ENCODE results near the gene PRKCA. TPM values are rescaled to one million over a fixed set of nuclear protein-coding genes. Genes with fewer than 3 reads are reported as not detected.

The PRKCA gene
- total and polyA plus RNA-seq, 4 experiments from 2014 or later, result 1.1 to 107 (median 56.1) TPM

DNA sequence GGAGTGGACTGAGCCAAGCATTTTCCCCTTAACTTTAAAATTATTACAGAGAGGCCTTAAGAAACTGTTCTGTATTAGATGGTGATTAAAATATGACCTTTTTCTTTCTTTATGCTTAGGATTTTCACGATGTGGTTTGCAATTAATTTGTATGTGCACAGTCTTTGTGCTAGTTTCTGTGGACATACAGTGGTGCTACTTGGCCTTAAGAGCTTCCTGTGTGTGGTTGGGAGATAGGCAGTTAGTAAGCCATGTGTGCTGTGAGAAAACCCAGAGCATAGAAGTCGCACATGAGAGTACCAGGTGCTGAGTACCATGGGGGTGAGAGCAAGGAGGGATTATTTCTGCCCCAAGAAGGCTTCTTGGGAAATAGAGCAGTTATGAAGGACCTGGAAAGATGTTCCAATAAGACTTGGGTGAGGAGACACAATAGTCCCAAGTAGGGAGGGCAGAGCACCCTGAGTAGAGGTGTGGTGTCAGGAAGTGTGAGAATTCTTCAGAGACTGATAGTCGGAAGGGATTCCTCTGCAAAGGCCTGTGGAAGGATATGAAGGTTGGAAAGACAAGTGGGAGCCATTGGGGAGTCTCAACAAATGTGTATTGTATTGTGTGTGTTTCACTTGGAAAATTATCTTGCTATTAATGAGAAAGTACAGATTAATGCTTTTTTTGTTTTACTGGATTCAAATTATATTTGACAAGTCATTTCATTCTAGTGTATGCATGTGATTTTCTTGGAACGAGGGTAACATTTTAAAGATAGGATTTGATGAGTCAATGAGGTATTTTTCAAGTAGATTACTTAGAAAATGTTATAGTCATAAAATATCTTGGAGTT is 239.9 kb downstream of the PRKCA start:
- H3K36me3 Mint-ChIP-seq, result peaks cover 4% of the 10 kb centered on the region in 2 donors
- intact Hi-C loops (cut with micrococcal nuclease), result loop anchor here (5.0 kb wide), 1 partner anchor 35 kb away; no protein-coding TSS in a partner anchor
- H3K4me3 Mint-ChIP-seq, result peak overlapping the region; percentile 2 to 77 (median 59)
- Histone ChIP-seq H3K27ac (ENCODE audit: low read depth, low read length) (no peak overlapping the region), H3K9me3 (ENCODE audit: control insufficient read depth in 1 of 2, low read length in 2 of 2) (no peaks in the 10 kb centered on the region), H3K4me1 (ENCODE audit: insufficient read depth, low read length) (peaks cover 53% of the 10 kb centered on the region), H3K4me3 (ENCODE audit: low read length in 2 of 2) (no peak overlapping the region), H3K27me3 (ENCODE audit: insufficient read depth, low read length) (no peaks in the 10 kb centered on the region), H3K36me3 (ENCODE audit: insufficient read depth, low read length) (no peaks in the 10 kb centered on the region)
- POLR2A ChIA-PET (ENCODE audit: partially characterized antibody), result no interaction called here
- H3K27me3 Mint-ChIP-seq, result no peaks in the 10 kb centered on the region
- CTCF ChIA-PET (ENCODE audit: partially characterized antibody), result no interaction called here
- H3K27ac Mint-ChIP-seq, result peak overlapping the region; percentile 14 to 92 (median 48)
- peaks cover 0 to 12% (median 2%) of the 10 kb centered on the region in 8 donors for H3K9me3 Mint-ChIP-seq
- peaks cover 47 to 81% (median 64%) of the 10 kb centered on the region in 4 donors for H3K4me1 Mint-ChIP-seq
- DNase-seq, result no peak

DNA sequence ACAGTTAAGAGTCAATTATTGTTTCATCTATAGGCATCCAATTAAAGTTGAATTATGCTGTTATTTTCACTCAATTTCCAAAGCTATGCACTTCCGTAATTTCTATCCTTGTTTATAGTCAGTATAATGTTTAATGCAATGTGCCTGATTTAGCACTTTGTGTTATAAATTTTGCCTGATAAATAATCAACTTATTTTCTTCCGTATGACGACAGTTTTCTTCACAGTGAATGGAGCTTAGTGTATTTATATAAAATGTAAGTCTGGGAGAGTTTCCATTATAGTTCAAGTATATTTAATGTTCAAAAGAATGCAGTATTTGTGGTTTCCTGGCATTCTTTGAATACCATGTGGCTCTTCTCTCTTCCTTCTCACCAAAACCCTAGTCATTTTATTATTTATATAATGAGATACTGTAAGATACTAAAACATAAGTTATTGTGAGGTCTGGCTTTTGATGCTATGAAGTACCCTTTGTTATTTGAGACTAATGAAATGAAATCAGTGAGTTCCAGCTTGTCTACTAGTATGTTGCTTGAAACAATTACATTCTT is 240.6 kb downstream of the PRKCA start:
- peaks cover 0 to 12% (median 2%) of the 10 kb centered on the region in 8 donors for H3K9me3 Mint-ChIP-seq
- DNase-seq, result no peak
- Histone ChIP-seq H3K4me1 (ENCODE audit: insufficient read depth, low read length) (peaks cover 60% of the 10 kb centered on the region), H3K4me3 (ENCODE audit: low read length in 2 of 2) (no peak overlapping the region), H3K9me3 (ENCODE audit: control insufficient read depth in 1 of 2, low read length in 2 of 2) (no peaks in the 10 kb centered on the region), H3K36me3 (ENCODE audit: insufficient read depth, low read length) (no peaks in the 10 kb centered on the region), H3K27ac (ENCODE audit: low read depth, low read length) (no peak overlapping the region), H3K27me3 (ENCODE audit: insufficient read depth, low read length) (no peaks in the 10 kb centered on the region)
- peaks cover 4% of the 10 kb centered on the region in 2 donors for H3K36me3 Mint-ChIP-seq
- intact Hi-C loops (cut with micrococcal nuclease), result loop anchor here (5.0 kb wide), 1 partner anchor 36 kb away; no protein-coding TSS in a partner anchor
- H3K27ac Mint-ChIP-seq, result peak overlapping the region in 4 of 7 donors; percentile 6 to 68 (median 22)
- peak overlapping the region in 4 of 8 donors; percentile 3 to 61 (median 40) for H3K4me3 Mint-ChIP-seq
- no peaks in the 10 kb centered on the region for H3K27me3 Mint-ChIP-seq
- ChIA-PET POLR2A (ENCODE audit: partially characterized antibody) (no interaction called here), CTCF (ENCODE audit: partially characterized antibody) (no interaction called here)
- H3K4me1 Mint-ChIP-seq, result peaks cover 52 to 83% (median 67%) of the 10 kb centered on the region in 4 donors

DNA sequence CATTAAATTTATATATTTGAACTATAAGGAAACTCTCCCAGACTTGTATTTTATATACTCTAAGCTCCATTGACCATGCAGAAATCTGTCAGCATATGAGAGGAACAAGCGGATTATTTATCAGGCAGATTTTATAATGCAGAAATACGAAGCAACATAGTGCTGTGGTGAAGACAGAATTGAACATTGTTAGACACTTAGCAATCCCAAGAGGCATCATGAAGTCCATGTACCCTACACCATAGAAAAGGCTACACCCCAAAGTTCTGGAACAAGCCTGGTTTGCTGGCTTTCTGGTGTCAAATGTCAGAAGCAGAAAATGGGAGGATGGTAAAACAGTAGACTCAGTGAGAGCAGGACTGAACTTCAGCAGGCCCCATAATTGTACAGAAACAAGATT is 241.1 kb downstream of the PRKCA start:
- Mint-ChIP-seq H3K27me3 (no peaks in the 10 kb centered on the region), H3K4me3 (peak overlapping the region in 1 of 8 donors; percentile 0), H3K9me3 (peaks cover 0 to 12% (median 2%) of the 10 kb centered on the region in 8 donors), H3K27ac (peak overlapping the region in 2 of 7 donors; percentile 30 to 52), H3K36me3 (peaks cover 4 to 7% of the 10 kb centered on the region in 2 donors), H3K4me1 (peaks cover 56 to 83% (median 67%) of the 10 kb centered on the region in 4 donors)
- Histone ChIP-seq H3K9me3 (ENCODE audit: control insufficient read depth in 1 of 2, low read length in 2 of 2) (no peaks in the 10 kb centered on the region), H3K4me3 (ENCODE audit: low read length in 2 of 2) (no peak overlapping the region), H3K36me3 (ENCODE audit: insufficient read depth, low read length) (no peaks in the 10 kb centered on the region), H3K27me3 (ENCODE audit: insufficient read depth, low read length) (no peaks in the 10 kb centered on the region), H3K4me1 (ENCODE audit: insufficient read depth, low read length) (peaks cover 62% of the 10 kb centered on the region), H3K27ac (ENCODE audit: low read depth, low read length) (no peak overlapping the region)
- ChIA-PET POLR2A (ENCODE audit: partially characterized antibody) (no interaction called here), CTCF (ENCODE audit: partially characterized antibody) (no interaction called here)
- no peak for DNase-seq
- intact Hi-C loops (cut with micrococcal nuclease), result loop anchor here (5.0 kb wide), 1 partner anchor 36 kb away; no protein-coding TSS in a partner anchor

DNA sequence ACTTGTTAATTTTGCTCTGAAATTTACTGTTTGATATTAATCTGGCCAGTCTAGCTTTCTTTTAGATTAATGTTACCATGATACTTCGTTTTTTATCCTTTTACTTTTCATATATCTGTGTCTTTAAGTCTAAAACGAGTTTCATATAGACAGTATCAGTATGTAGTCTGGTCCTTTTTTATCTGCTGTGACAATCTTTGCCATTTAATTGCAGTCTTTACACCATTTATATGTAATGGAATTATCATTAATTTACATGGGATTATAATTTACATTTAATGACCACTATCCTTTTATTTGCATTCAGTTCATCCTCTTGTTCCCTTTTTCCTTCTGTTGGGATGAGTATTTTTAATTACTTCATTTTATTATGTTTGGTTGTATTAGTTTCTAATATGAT is 243.5 kb downstream of the PRKCA start:
- H3K4me1 Mint-ChIP-seq, result peaks cover 52 to 81% (median 61%) of the 10 kb centered on the region in 4 donors
- H3K27me3 Mint-ChIP-seq, result no peaks in the 10 kb centered on the region
- ChIA-PET CTCF (ENCODE audit: partially characterized antibody) (interaction anchor here (1.5 kb wide), 1 partner anchor 21 kb away, joined by 5 read pairs; no protein-coding TSS in a partner anchor), POLR2A (ENCODE audit: partially characterized antibody) (interaction anchor here (0.5 to 0.6 kb wide), 2 partner anchors 309 to 345 kb away, joined by 3 read pairs; no protein-coding TSS in a partner anchor)
- peaks cover 0 to 12% (median 2%) of the 10 kb centered on the region in 8 donors for H3K9me3 Mint-ChIP-seq
- peaks cover 4 to 7% of the 10 kb centered on the region in 2 donors for H3K36me3 Mint-ChIP-seq
- H3K27ac Mint-ChIP-seq, result no peak overlapping the region
- intact Hi-C loops (cut with micrococcal nuclease), result no loop called here
- Histone ChIP-seq H3K27ac (ENCODE audit: low read depth, low read length) (no peak overlapping the region), H3K36me3 (ENCODE audit: insufficient read depth, low read length) (no peaks in the 10 kb centered on the region), H3K4me1 (ENCODE audit: insufficient read depth, low read length) (peaks cover 57% of the 10 kb centered on the region), H3K27me3 (ENCODE audit: insufficient read depth, low read length) (no peaks in the 10 kb centered on the region), H3K4me3 (ENCODE audit: low read length in 2 of 2) (no peak overlapping the region), H3K9me3 (ENCODE audit: control insufficient read depth in 1 of 2, low read length in 2 of 2) (no peaks in the 10 kb centered on the region)
- H3K4me3 Mint-ChIP-seq, result no peak overlapping the region
- no peak for DNase-seq

DNA sequence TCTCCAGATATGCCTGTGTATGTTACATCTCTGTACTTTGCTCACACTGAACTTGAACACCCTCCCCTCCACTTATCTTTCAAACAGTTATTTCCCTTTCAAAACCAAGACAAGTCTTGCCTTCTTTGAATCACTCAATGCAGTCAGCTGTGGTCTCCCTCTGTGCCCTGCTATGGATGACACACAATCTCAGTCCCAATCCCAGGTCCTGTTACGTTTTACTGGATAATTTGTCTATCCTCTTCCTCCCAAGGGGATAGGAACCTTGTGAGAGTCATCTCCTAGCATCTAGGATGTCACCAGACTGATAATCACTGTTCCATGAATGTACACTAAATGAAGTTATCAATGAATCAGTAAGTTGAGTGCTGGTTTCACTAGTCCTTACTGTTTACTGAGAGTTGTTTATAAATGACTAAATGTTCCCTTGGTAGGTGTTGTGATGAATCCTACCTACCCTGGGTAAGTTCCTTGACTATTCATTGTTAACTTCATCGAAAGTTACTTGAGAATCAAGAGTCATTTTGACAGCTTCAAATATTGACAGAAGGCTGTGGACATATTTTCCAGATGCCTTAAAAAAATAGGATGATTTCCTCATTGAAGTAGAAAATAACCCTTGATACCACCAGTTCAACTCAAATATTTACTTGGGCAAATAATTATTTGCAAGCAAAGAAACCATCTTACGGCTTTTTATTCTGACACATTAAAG is 244.9 kb downstream of the PRKCA start:
- Histone ChIP-seq H3K4me3 (ENCODE audit: low read length in 2 of 2) (no peak overlapping the region), H3K9me3 (ENCODE audit: control insufficient read depth in 1 of 2, low read length in 2 of 2) (no peaks in the 10 kb centered on the region), H3K27me3 (ENCODE audit: insufficient read depth, low read length) (no peaks in the 10 kb centered on the region), H3K36me3 (ENCODE audit: insufficient read depth, low read length) (no peaks in the 10 kb centered on the region), H3K27ac (ENCODE audit: low read depth, low read length) (no peak overlapping the region), H3K4me1 (ENCODE audit: insufficient read depth, low read length) (peaks cover 43% of the 10 kb centered on the region)
- peak overlapping the region in 7 of 8 donors; percentile 23 to 79 (median 51) for H3K4me3 Mint-ChIP-seq
- peaks cover 0 to 12% (median 3%) of the 10 kb centered on the region in 8 donors for H3K9me3 Mint-ChIP-seq
- peaks cover 40 to 69% (median 51%) of the 10 kb centered on the region in 4 donors for H3K4me1 Mint-ChIP-seq
- peak overlapping the region; percentile 14 to 90 (median 77) for H3K27ac Mint-ChIP-seq
- CTCF ChIA-PET (ENCODE audit: partially characterized antibody), result interaction anchor here (0.6 to 2.1 kb wide), 2 partner anchors 19 to 20 kb away, joined by 4 to 9 read pairs; no protein-coding TSS in a partner anchor
- intact Hi-C loops (cut with micrococcal nuclease), result no loop called here
- POLR2A ChIA-PET (ENCODE audit: partially characterized antibody), result no interaction called here
- H3K27me3 Mint-ChIP-seq, result no peaks in the 10 kb centered on the region
- no peak for DNase-seq
- peaks cover 4% of the 10 kb centered on the region in 2 donors for H3K36me3 Mint-ChIP-seq

DNA sequence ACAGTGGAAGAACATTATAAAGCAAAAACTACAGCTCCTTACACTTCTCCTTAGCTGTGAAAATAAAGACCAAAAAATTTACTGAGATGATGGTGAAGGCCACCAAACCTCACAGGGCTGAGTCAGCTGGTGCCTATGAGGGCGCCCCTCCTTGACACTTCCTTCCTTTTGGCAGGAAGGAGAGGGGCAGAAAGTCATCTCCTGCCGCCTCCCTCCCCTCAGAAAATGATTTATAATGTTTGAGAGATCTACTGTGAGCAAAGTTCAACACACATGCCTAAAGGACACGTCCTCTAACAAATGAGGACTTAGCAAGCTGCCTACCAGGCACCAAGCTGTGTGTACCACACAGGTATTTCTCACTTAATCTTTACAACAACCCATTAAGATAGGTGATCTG is 245.7 kb downstream of the PRKCA start:
- DNase-seq, result peak in 4 of 5 donors; percentile 4 to 22 (median 12)
- peaks cover 0 to 12% (median 3%) of the 10 kb centered on the region in 8 donors for H3K9me3 Mint-ChIP-seq
- H3K27ac ChIP-seq (ENCODE audit: low read depth, low read length), result no peak overlapping the region
- H3K4me3 Mint-ChIP-seq, result peak overlapping the region in 7 of 8 donors; percentile 23 to 79 (median 51)
- H3K36me3 Mint-ChIP-seq, result peaks cover 3 to 4% of the 10 kb centered on the region in 2 donors
- H3K27me3 Mint-ChIP-seq, result no peaks in the 10 kb centered on the region
- H3K4me1 ChIP-seq (ENCODE audit: insufficient read depth, low read length), result peaks cover 34% of the 10 kb centered on the region
- no peaks in the 10 kb centered on the region for H3K36me3 ChIP-seq (ENCODE audit: insufficient read depth, low read length)
- ChIA-PET POLR2A (ENCODE audit: partially characterized antibody) (interaction anchor here (0.6 to 1.0 kb wide), 2 partner anchors 169 to 218 kb away, joined by 3 read pairs; no protein-coding TSS in a partner anchor), CTCF (ENCODE audit: partially characterized antibody) (interaction anchor here (0.7 to 2.1 kb wide), 2 partner anchors 9 to 19 kb away, joined by 3 to 9 read pairs; no protein-coding TSS in a partner anchor)
- H3K9me3 ChIP-seq (ENCODE audit: control insufficient read depth in 1 of 2, low read length in 2 of 2), result no peaks in the 10 kb centered on the region
- no peaks in the 10 kb centered on the region for H3K27me3 ChIP-seq (ENCODE audit: insufficient read depth, low read length)
- H3K4me3 ChIP-seq (ENCODE audit: low read length in 2 of 2), result no peak overlapping the region
- H3K4me1 Mint-ChIP-seq, result peaks cover 33 to 64% (median 45%) of the 10 kb centered on the region in 4 donors
- H3K27ac Mint-ChIP-seq, result peak overlapping the region; percentile 48 to 90 (median 77)
- intact Hi-C loops (cut with micrococcal nuclease), result no loop called here

Data from CD4-positive, alpha-beta memory T cell (primary cell).